ENCODE results near the gene GMEB2. TPM values are rescaled to one million over a fixed set of nuclear protein-coding genes. Genes with fewer than 3 reads are reported as not detected.
"Not testable (repeated sequence)": the region's sequence is repeated elsewhere in the genome, so short reads cannot be mapped to it uniquely, and the experiment has no call there.

The GMEB2 gene, protein sequence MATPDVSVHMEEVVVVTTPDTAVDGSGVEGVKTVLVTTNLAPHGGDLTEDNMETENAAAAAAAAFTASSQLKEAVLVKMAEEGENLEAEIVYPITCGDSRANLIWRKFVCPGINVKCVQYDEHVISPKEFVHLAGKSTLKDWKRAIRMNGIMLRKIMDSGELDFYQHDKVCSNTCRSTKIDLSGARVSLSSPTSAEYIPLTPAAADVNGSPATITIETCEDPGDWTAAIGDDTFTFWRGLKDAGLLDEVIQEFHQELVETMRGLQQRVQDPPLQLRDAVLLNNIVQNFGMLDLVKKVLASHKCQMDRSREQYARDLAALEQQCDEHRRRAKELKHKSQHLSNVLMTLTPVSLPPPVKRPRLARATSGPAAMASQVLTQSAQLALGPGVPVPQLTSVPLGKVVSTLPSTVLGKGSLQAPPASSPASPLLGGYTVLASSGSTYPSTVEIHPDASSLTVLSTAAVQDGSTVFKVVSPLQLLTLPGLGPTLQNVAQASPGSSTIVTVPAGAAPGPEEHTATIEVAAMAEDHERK
- 8.7 and 10.4 TPM in 2 replicates for total RNA-seq (2014; rRNA removed; shearing (Covaris generic))

GRCh38 chr20:63626424-63627128, at the start of gene GMEB2:
Gene GMEB2, minus strand, starts transcription at chr20:63627101. Its CDS starts 7,704 bp downstream, at chr20:63619397.
- Histone ChIP-seq H3K4me1 (replicated peaks) (peaks cover 13% of the 10 kb centered on the region), H3K27ac (peak within 1 kb of the TSS; percentile 97), H3K9me3 (replicated peaks) (no peaks in the 10 kb centered on the region), H3K4me3 (peak within 1 kb of the TSS; percentile 94), H3K27me3 (replicated peaks) (no peaks in the 10 kb centered on the region), H3K36me3 (peaks cover 4% of the 10 kb centered on the region)
- peak; percentile 62 to 75 for DNase-seq (ENCODE audit: low read depth in 1 of 2, low spot score in 2 of 2)

DNA sequence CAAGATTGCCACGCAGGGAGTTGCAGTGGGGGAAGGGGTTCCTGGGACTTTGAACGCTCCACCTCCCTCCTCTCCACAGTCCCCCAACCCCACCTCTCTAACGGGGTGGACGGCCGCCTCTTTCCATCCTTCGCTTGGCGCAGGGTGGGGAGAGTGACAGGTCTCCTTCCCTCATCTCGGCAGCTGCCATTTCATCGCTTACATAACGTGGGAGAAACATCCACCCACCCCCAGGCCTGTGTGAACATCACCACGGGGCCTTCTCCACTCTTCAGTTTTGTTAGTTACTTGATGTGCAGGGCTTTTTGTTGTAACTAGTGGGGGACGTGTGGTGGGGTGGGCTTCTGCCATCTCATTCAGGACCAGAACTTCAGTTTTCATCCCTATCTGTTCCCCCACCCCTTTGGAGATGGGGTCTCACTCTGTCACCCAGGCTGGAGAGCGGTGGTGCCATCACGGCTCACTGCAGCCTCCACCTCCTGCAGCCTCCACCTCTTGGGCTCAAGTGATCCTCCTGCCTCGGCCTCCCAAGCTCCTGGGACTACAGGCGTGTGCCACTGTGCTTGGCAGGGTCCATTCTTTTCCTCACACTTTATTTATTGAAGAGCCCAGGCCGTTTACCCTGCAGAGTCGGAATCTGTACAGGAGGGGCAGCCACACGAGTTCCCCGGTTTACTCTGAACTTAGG, 48.9 kb upstream of the GMEB2 start:
- no peak for DNase-seq (ENCODE audit: low read depth in 1 of 2, low spot score in 2 of 2)
- Histone ChIP-seq H3K4me3 (no peak overlapping the region), H3K27ac (no peak overlapping the region), H3K9me3 (replicated peaks) (no peaks in the 10 kb centered on the region), H3K36me3 (peaks cover 61% of the 10 kb centered on the region), H3K4me1 (replicated peaks) (no peaks in the 10 kb centered on the region), H3K27me3 (replicated peaks) (no peaks in the 10 kb centered on the region)

- H3K4me3 ChIP-seq, result no peak overlapping the region
- H3K27me3 ChIP-seq (replicated peaks), result no peaks in the 10 kb centered on the region
- no peak for DNase-seq (ENCODE audit: low read depth in 1 of 2, low spot score in 2 of 2)
- H3K27ac ChIP-seq, result no peak overlapping the region
- H3K9me3 ChIP-seq (replicated peaks), result no peaks in the 10 kb centered on the region
- H3K4me1 ChIP-seq (replicated peaks), result no peaks in the 10 kb centered on the region
- H3K36me3 ChIP-seq, result peaks cover 50% of the 10 kb centered on the region
These were observed 47.0 kb upstream of the GMEB2 start for GRCh38 chr20:63673951-63674350.

GRCh38 chr20:63672666-63673065, 45.8 kb upstream of the GMEB2 start:
- Histone ChIP-seq H3K36me3 (peaks cover 56% of the 10 kb centered on the region), H3K27ac (no peak overlapping the region), H3K4me3 (no peak overlapping the region), H3K27me3 (replicated peaks) (no peaks in the 10 kb centered on the region), H3K4me1 (replicated peaks) (no peaks in the 10 kb centered on the region), H3K9me3 (replicated peaks) (no peaks in the 10 kb centered on the region)
- no peak for DNase-seq (ENCODE audit: low read depth in 1 of 2, low spot score in 2 of 2)

DNA sequence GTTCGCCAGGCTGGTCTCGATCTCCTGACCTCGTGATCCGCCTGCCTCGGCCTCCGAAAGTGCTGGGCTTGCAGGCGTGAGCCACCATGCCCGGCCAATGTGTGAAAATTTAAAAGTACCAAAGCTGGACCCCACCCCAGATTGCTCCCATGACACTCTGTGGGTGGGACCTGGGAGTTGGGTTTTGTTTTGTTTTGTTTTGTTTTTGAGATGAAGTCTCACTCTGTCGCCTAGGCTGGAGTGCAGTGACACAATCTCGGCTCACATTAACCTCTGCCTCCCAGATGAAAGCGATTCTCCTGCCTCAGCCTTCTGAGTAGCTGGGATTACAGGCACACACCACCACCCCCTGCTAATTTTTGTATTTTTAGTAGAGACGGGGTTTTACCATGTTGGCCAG, 44.8 kb upstream of the GMEB2 start:
- H3K27me3 ChIP-seq (replicated peaks); H3K4me1 ChIP-seq (replicated peaks); H3K4me3 ChIP-seq; DNase-seq (ENCODE audit: low read depth in 1 of 2, low spot score in 2 of 2); H3K9me3 ChIP-seq (replicated peaks); H3K27ac ChIP-seq: not testable (repeated sequence)
- H3K36me3 ChIP-seq, result peaks cover 61% of the 10 kb centered on the region

DNA sequence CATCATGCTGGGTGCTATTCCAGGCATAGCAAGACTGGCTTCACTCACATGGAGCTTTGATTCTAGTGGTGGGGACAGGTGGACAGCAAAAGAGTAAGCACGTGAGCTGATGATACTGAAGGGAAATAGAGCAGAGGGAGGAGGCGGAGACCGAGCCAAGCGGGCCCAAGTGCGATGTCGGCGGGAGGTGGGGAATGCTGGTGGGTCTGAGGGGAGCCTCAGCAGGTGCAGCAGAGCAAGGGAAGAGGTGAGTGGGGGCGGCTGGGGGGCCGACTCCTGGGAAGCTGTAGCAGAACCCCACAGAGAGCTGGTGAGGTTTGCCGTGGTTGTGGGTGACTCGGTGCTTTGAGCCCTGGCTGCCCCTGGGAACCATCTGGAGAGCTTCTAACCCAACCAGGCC, 41.5 kb upstream of the GMEB2 start:
- H3K36me3 ChIP-seq, result peaks cover 71% of the 10 kb centered on the region
- DNase-seq (ENCODE audit: low read depth in 1 of 2, low spot score in 2 of 2), result no peak
- H3K27me3 ChIP-seq (replicated peaks), result no peaks in the 10 kb centered on the region
- no peak overlapping the region for H3K4me3 ChIP-seq
- no peak overlapping the region for H3K27ac ChIP-seq
- H3K4me1 ChIP-seq (replicated peaks), result no peaks in the 10 kb centered on the region
- no peaks in the 10 kb centered on the region for H3K9me3 ChIP-seq (replicated peaks)

- peaks cover 71% of the 10 kb centered on the region for H3K36me3 ChIP-seq
- DNase-seq (ENCODE audit: low read depth in 1 of 2, low spot score in 2 of 2), result no peak
- no peaks in the 10 kb centered on the region for H3K4me1 ChIP-seq (replicated peaks)
- no peak overlapping the region for H3K4me3 ChIP-seq
- no peak overlapping the region for H3K27ac ChIP-seq
- no peaks in the 10 kb centered on the region for H3K27me3 ChIP-seq (replicated peaks)
- H3K9me3 ChIP-seq (replicated peaks), result no peaks in the 10 kb centered on the region
These were observed 41.0 kb upstream of the GMEB2 start for GRCh38 chr20:63667858-63668257.

DNA sequence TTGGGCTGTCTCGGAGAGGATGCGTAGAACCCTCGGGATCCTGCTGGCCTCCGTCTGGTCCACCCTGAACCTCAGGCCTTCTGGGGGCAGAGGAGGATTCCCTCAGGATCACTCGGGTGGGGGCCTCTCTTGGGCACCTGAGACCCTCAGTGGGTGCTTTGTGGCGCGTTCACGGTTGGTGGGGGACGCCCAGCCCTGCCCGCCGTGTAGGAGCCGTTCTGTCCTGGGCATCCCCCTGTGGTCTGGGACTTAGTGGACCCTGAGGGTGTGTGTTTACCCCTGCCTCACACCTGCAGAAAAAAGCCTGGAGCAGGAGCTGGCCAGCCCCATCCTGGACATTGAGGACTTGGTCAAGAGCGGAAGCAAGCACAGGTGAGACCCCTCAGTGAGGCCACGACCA, 38.8 kb upstream of the GMEB2 start:
- no peak for DNase-seq (ENCODE audit: low read depth in 1 of 2, low spot score in 2 of 2)
- no peak overlapping the region for H3K4me3 ChIP-seq
- H3K9me3 ChIP-seq (replicated peaks), result no peaks in the 10 kb centered on the region
- H3K27me3 ChIP-seq (replicated peaks), result no peaks in the 10 kb centered on the region
- no peaks in the 10 kb centered on the region for H3K4me1 ChIP-seq (replicated peaks)
- H3K27ac ChIP-seq, result no peak overlapping the region
- peaks cover 79% of the 10 kb centered on the region for H3K36me3 ChIP-seq

DNA sequence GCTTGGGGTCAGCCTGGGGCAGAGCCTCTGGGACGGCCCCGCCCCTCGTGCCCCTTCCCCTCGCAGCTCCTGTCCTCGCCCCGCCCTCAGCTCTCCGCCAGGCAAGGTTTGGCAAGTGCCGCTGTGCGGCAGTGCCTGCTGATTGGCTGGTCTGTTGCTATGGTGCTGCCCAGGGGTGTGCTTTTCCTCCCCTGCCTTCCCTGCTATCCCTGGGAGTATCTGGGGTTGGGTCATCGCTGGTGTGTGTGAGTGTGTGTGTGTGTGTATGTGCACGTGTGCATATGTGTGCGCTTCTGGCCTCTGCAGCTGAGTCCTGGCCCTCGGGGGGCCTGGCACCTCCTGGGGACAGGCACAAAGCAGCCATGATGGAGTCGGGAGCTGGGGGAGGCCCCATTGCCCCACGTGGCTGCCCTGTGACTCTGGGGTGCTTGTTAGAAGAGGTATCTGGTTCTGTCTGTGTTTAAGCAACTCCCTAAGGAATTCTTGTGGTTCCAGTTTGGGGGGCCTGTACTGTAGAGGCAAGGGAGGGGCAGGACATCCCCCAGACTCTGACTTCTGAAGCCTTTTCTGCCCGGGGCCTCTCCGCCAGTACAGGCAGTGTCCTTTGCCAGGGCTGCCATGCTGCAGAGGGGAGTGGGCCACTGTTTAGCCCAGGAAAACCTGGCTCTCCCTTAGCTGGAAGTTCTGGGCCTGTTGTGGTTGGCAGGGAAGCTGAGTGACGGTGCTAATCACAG, 38.1 kb upstream of the GMEB2 start:
- Histone ChIP-seq H3K36me3 (peaks cover 79% of the 10 kb centered on the region), H3K27me3 (replicated peaks) (no peaks in the 10 kb centered on the region), H3K27ac (no peak overlapping the region), H3K4me3 (no peak overlapping the region), H3K4me1 (replicated peaks) (no peaks in the 10 kb centered on the region), H3K9me3 (replicated peaks) (no peaks in the 10 kb centered on the region)
- no peak for DNase-seq (ENCODE audit: low read depth in 1 of 2, low spot score in 2 of 2)

DNA sequence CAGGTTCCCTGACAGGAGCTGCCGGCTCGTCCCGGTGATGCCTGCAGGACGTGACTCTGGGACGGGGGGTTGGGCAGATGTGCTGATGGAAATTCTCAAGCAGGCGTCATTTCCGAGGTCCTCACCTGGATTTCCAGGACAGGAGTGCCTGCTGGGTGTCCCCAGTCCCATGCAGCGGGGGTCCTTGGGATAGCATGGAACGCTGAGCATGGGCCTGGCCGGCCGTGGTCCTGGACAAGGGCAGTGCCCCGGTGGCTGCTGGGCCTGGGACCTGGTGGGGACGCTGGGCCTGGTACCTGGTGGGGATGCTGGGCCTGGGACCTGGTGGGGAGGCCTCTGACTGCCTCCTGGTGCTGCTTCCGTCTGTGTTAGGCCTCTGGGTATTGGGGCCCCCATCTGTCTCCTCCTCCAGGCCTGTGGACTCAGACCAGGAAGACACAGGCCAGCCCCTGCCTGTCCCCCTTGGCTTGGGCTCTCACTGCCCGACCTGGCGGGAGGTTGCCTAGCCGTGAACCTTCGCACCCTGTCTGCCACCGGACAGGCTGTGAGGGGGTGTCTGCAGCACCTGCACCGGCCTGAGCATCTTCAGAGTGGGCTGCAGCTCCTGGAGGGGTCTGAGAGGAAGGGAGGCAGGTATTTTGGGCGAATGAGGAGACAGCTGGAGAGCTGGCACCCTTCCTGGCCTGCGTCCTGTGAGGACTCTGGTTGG, 37.4 kb upstream of the GMEB2 start:
- Histone ChIP-seq H3K36me3 (peaks cover 82% of the 10 kb centered on the region), H3K9me3 (replicated peaks) (no peaks in the 10 kb centered on the region), H3K27ac (no peak overlapping the region), H3K4me1 (replicated peaks) (peaks cover 2% of the 10 kb centered on the region), H3K4me3 (no peak overlapping the region), H3K27me3 (replicated peaks) (no peaks in the 10 kb centered on the region)
- DNase-seq (ENCODE audit: low read depth in 1 of 2, low spot score in 2 of 2), result no peak

GRCh38 chr20:63663332-63664066, 36.6 kb upstream of the GMEB2 start:
- no peak overlapping the region for H3K27ac ChIP-seq
- H3K4me1 ChIP-seq (replicated peaks), result peaks cover 6% of the 10 kb centered on the region
- no peak for DNase-seq (ENCODE audit: low read depth in 1 of 2, low spot score in 2 of 2)
- no peaks in the 10 kb centered on the region for H3K9me3 ChIP-seq (replicated peaks)
- no peak overlapping the region for H3K4me3 ChIP-seq
- peaks cover 76% of the 10 kb centered on the region for H3K36me3 ChIP-seq
- H3K27me3 ChIP-seq (replicated peaks), result no peaks in the 10 kb centered on the region

DNA sequence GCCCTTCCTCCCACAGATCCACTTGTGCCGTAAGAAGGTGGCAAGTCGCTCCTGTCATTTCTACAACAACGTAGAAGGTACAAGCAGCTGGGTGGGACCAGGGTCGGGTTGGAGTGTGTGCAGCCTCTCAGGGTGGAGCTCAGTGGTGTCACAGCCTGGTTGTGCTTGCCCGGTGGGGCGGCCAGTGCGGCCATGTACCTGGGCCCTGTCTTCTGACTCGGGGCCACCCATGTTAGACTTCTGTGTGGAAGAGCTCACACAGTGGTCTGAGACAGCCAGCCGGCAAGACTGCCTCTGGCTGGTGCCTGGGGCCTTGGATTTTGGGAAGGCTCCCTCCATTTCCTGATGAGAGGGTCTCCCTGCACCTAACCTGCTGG, 35.9 kb upstream of the GMEB2 start:
- H3K4me1 ChIP-seq (replicated peaks), result peaks cover 8% of the 10 kb centered on the region
- no peaks in the 10 kb centered on the region for H3K27me3 ChIP-seq (replicated peaks)
- no peak overlapping the region for H3K27ac ChIP-seq
- H3K36me3 ChIP-seq, result peaks cover 71% of the 10 kb centered on the region
- no peaks in the 10 kb centered on the region for H3K9me3 ChIP-seq (replicated peaks)
- H3K4me3 ChIP-seq, result no peak overlapping the region
- no peak for DNase-seq (ENCODE audit: low read depth in 1 of 2, low spot score in 2 of 2)
